ENCODE data around the gene TSPAN5. TPM values are rescaled to one million over a fixed set of nuclear protein-coding genes. Genes with fewer than 3 reads are reported as not detected.

Gene TSPAN5
- total and polyA plus RNA-seq, 9 of the 15 experiments (the other 6 are each of a cell fraction or from before 2014, with no cell fraction given), result 0.58 to 6.6 (median 0.73) TPM

DNA sequence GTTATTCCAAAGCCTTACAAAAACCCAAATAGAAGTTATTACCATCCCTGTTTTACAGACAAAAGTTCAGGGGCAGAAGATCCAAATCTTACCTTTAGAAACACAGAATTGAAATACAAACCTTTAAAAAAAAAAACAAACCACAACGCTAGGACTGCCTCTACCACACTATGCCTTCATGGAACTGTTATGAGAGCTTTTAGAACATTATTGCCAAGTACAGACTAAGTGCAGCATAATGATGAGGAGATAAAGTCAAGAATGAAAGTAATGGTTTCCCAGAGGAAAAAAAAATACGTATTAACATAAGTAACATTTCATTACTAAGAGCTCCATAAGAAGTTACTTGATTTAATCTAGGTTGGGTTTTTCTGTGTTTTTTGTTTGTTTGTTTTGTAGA, 34.3 kb downstream of the TSPAN5 start:
- Histone ChIP-seq H3K36me3 (ENCODE audit: control insufficient read depth, insufficient read depth, low read length) (no peaks in the 10 kb centered on the region), H4K20me1 (replicated peaks; ENCODE audit: control insufficient read depth, insufficient read depth, low read length) (no peaks in the 10 kb centered on the region), H3K4me1 (replicated peaks in 1 of 2; ENCODE audit: control insufficient read depth in 2 of 2, insufficient read depth in 2 of 2, low read length in 2 of 2) (no peaks in the 10 kb centered on the region), H3K9me1 (ENCODE audit: control insufficient read depth, insufficient read depth, low read length) (no peaks in the 10 kb centered on the region), H3K9me3 (replicated peaks; ENCODE audit: control insufficient read depth, insufficient read depth, low read depth, low read length) (no peaks in the 10 kb centered on the region), H3K4me3 (no peak overlapping the region), H3K27me3 (ENCODE audit: control insufficient read depth in 2 of 2, insufficient read depth in 2 of 2, low read length in 2 of 2) (peaks cover 0 to 10% of the 10 kb centered on the region in 2 experiments; a peak in 3 of 5 replicates), H3K79me2 (ENCODE audit: control insufficient read depth, insufficient read depth, low read length) (no peaks in the 10 kb centered on the region), H3K9ac (ENCODE audit: insufficient read depth in 1 of 2, low read depth in 2 of 2, low read length in 2 of 2) (no peak overlapping the region), H3K4me2 (ENCODE audit: insufficient read depth, low read length) (no peak overlapping the region), H2AFZ (ENCODE audit: low read depth, low read length) (no peak overlapping the region), H3K27ac (ENCODE audit: extremely low read depth, low read depth, low read length) (no peak overlapping the region)
- no TSS peak for BruUV-seq (replicated peaks)
- POLR2A ChIA-PET, result no interaction called here
- no peak for ATAC-seq
- intact Hi-C loops (cut with micrococcal nuclease) (loop anchor here (10.0 kb wide), 1 partner anchor 159 kb away; no protein-coding TSS in a partner anchor), in situ Hi-C loops (cut with MboI) (no loop called here)
- WGBS (ENCODE audit: insufficient coverage, low coverage, missing lambda C conversion rate), result 3% methylated on average over 2 of the region's 2 CpGs
- DNase-seq (ENCODE audit: extremely low read depth in 1 of 4, low spot score in 3 of 4), result no peak
- TF ChIP-seq, protein P1, sequence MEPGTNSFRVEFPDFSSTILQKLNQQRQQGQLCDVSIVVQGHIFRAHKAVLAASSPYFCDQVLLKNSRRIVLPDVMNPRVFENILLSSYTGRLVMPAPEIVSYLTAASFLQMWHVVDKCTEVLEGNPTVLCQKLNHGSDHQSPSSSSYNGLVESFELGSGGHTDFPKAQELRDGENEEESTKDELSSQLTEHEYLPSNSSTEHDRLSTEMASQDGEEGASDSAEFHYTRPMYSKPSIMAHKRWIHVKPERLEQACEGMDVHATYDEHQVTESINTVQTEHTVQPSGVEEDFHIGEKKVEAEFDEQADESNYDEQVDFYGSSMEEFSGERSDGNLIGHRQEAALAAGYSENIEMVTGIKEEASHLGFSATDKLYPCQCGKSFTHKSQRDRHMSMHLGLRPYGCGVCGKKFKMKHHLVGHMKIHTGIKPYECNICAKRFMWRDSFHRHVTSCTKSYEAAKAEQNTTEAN (CRISPR knock-in tag; IDR thresholded peaks at IDR 0.05), result no peak
- TF ChIP-seq, protein P2, sequence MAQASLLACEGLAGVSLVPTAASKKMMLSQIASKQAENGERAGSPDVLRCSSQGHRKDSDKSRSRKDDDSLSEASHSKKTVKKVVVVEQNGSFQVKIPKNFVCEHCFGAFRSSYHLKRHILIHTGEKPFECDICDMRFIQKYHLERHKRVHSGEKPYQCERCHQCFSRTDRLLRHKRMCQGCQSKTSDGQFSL (CRISPR knock-in tag; IDR thresholded peaks at IDR 0.05), result no peak
- TF ChIP-seq, protein P2 (tag; IDR thresholded peaks at IDR 0.05), result no peak
- TF ChIP-seq, protein P3, sequence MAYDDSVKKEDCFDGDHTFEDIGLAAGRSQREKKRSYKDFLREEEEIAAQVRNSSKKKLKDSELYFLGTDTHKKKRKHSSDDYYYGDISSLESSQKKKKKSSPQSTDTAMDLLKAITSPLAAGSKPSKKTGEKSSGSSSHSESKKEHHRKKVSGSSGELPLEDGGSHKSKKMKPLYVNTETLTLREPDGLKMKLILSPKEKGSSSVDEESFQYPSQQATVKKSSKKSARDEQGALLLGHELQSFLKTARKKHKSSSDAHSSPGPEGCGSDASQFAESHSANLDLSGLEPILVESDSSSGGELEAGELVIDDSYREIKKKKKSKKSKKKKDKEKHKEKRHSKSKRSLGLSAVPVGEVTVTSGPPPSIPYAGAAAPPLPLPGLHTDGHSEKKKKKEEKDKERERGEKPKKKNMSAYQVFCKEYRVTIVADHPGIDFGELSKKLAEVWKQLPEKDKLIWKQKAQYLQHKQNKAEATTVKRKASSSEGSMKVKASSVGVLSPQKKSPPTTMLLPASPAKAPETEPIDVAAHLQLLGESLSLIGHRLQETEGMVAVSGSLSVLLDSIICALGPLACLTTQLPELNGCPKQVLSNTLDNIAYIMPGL (CRISPR knock-in tag; IDR thresholded peaks at IDR 0.05), result no peak
- TF ChIP-seq ZNF274 (IDR thresholded peaks at IDR 0.05; ENCODE audit: borderline replicate concordance, low read depth, low read length) (no peak), NBN (IDR thresholded peaks at IDR 0.05; ENCODE audit: low read depth) (no peak), CBX3 (IDR thresholded peaks at IDR 0.05; ENCODE audit: borderline replicate concordance in 1 of 2, low read length in 2 of 2) (no peak), ZNF77 (CRISPR knock-in tag; IDR thresholded peaks at IDR 0.05) (no peak), JUNB (CRISPR knock-in tag; conservative IDR thresholded peaks at IDR 0.05) (no peak), SUPT5H (IDR thresholded peaks at IDR 0.05) (no peak), ELF2 (CRISPR knock-in tag; IDR thresholded peaks at IDR 0.05) (no peak)
- TF ChIP-seq, protein P4, sequence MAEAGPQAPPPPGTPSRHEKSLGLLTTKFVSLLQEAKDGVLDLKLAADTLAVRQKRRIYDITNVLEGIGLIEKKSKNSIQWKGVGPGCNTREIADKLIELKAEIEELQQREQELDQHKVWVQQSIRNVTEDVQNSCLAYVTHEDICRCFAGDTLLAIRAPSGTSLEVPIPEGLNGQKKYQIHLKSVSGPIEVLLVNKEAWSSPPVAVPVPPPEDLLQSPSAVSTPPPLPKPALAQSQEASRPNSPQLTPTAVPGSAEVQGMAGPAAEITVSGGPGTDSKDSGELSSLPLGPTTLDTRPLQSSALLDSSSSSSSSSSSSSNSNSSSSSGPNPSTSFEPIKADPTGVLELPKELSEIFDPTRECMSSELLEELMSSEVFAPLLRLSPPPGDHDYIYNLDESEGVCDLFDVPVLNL (CRISPR knock-in tag; IDR thresholded peaks at IDR 0.05; ENCODE audit: low read depth), result no peak
- FAIRE-seq, result no peak
- CTCF ChIA-PET (ENCODE audit: low intra/inter-chr PET ratio), result no interaction called here

All from K562 (cell line).